HG03196 (cell line): Measurements from ENCODE around the gene NOLC1.
"Not testable (repeated sequence)": the region's sequence is repeated elsewhere in the genome, so short reads cannot be mapped to it uniquely, and the experiment has no call there.

ENCODE experiments used
- ATAC-seq: cut with Tn5 transposase; IDR thresholded peaks from one replicate; pipeline ENCODE4 v1.9.1; 2021; ENCODE audit not compliant: unreplicated experiment

Gene NOLC1

DNA sequence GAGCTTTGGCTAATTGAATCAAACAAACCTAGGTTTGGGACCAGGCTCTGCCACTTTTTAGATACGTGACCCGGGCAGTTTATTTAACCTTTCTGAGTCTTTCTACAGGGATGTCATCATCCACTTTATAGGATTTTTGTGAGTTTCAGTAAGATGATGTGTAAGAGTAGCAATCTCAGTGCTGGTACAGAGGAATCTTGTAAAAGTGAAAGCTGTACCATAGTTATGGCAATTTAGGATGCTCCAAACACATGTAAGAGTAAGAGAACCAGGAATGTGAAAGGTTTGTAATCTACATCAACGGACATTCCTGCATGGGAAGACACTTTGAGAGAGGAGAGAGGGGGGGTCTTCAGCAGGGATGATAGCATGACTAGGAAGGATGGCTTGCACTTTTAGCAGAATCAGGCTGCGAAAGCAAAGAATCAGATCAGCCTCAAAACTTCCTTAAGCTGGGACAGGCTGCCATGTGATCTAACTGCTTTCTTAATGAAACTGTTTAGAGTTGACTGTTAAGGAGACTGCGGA, 968 bp downstream of the NOLC1 start:
- ATAC-seq, result no peak

DNA sequence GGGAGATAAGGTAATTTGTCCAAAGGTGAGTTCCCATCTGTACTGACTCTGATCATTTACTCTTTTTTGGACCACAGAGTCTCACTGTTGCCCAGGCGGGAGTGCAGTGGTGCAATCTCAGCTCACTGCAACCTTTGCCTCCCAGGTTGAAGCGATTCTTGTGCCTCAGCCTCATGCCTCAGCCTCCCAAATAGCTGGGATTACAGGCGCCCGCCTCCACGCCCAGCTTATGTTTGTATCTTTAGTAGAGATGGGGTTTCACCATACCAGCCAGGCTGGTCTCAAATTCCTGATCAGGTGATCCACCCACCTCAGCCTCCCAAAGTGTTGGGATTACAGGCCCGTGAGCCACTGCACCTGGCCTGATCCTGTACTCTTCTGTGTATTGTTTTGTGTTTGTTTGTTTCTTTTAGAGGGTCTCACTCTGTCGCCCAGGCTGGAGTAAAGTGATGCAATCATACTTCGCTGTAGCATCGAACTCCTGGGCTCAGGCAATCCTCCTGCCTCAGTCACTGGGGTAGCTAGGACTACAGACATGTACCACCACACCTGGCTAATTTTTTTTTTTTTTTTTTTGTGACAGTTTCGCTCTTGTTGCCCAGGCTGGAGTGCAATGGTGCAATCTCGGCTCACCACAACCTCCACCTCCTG, 2.4 kb downstream of the NOLC1 start:
- no peak for ATAC-seq

DNA sequence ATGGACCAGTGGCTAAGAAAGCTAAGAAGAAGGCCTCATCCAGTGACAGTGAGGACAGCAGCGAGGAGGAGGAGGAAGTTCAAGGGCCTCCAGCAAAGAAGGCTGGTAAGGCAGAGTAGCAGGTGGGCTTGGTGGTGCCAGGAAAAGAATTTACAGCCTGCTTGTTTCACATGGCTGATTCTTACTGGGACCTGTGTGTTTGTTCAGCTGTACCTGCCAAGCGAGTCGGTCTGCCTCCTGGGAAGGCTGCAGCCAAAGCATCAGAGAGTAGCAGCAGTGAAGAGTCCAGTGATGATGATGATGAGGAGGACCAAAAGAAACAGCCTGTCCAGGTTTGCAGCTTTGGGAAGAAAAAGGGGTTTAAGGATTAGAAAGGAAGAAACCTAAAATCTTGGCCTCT, 5.0 kb downstream of the NOLC1 start:
- ATAC-seq, result no peak

- no peak for ATAC-seq
Measured at GRCh38 chr10:102159051-102159597, 6.9 kb downstream of the NOLC1 start.

GRCh38 chr10:102159831-102160230, 7.6 kb downstream of the NOLC1 start:
- ATAC-seq, result no peak

- no peak for ATAC-seq
Measured at GRCh38 chr10:102163342-102163989, 11.3 kb downstream of the NOLC1 start.

- ATAC-seq, result no peak
Measured at GRCh38 chr10:102167861-102168260, 15.7 kb downstream of the NOLC1 start.

DNA sequence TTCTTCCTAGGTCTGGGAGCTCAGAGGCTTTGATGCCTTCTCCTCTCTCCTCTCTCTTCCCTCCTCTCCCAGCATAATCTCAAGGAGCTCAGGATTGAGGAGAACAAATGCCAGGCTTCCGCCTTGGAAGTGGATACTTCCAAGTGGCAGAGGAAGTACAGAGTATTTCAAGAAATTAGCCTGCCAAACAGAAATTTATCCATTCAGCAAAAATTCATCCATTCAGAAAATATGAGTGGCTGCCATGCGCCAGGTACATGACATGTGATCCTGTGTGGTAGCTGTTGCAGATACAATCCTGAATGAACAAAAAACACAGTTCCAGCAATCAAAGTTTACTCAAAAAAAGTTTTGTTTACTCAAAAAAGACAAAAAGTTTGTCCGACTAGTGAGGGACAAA, 18.4 kb downstream of the NOLC1 start:
- no peak for ATAC-seq

GRCh38 chr10:102172288-102172687, 20.1 kb downstream of the NOLC1 start:
- no peak for ATAC-seq

DNA sequence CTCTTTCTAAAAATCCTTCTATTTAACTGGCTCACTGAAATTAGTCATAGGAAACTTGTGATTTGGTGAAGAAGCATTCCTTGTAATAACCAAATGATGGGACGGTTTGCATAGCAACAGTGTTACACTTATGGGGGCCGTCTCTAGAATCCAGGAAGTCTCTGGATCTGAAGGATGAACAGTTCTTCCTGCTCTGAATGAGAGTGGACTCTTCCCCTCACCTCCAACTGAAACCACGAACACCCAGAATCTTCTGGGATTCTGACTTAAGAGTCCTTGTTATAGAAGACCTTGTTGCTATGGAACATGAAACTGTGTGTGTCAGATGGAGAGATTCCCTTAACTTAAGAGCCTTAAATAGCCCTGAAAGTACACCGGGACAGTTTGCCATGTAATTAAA, 23.2 kb downstream of the NOLC1 start:
- no peak for ATAC-seq

GRCh38 chr10:102184606-102185005, 32.4 kb downstream of the NOLC1 start:
- no peak for ATAC-seq

DNA sequence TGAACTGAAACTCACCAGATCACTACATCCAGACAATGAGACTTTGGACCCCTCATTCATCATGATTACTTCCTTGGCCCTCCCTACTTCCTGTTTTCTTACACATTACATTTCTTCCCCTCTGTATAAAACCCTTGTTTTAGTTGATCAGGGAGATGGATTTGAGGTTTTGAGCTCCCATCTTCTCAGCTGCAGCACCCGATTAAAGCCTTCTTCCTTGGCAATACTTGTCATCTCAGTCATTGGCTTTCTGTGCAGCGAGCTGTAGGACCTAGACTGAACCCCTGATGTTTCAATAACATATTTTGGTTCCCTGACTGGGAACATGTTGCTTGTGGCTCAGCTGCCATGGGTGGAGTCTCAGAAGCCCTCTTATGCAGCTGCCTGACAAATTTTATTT, 33.1 kb downstream of the NOLC1 start:
- ATAC-seq, result no peak

DNA sequence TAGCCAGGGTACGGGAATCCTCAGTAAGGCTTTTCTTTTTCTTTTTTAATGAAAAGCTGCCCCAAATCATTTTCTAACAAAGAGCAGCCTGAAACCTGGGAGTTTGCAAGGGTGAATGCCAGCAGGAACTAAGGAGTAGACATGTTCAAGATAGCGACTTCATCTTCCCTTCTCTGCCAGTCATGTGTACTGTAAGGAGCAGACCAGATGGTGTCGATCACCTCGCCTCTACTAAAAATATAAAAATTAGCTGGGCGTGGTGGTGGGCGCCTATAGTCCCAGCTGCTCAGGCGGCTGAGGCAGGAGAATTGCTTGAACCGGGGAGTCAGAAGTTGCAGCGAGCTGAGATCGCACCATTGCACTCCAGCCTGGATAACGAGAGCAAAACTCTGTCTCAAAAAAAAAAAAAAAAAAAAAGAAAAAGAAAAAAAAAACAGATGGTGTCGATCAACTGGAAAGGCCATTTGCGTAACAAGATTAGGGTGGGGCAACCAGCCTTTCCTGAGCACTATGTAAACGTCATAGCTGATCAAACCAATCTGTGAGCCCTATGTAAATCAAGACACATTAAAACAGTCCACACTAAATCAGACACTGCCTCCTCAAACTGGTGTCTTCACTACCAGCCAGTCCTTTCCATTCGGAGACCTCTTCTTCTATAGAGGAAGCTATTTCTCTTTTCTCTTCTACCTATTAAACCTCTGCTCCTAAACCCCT, 33.8 kb downstream of the NOLC1 start:
- ATAC-seq, result no peak

DNA sequence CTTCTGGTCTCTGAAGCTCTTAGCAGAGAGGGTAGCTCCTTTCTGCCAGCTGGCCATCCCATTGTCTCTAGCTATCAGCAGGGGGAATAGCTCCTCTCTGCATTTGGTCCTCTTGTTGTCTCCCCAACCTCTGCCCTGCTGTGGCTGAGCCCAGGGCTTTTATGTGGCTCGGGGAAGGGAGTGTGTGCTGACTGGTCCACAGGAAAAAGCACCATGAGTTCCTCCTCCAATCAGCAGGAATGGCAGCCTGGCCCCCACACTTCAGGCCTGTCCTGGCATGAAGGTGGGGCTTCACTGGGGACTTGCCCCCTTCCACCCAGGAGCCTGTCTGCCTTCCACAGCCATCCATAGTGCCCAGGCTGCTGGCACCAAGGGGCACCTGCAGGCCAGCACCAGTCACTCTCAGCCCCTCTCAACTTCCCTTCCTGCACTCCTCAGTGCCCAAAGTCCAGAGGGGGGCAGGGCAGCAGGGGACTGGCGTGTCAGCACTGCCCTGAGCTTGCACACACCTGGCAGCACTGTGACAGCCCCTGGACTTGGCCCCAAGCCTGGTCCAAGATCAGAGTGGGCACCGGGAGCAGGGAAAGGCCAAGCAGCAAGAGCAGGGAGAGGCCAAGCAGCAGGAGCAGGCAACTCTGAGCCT, 36.2 kb downstream of the NOLC1 start:
- ATAC-seq, result no peak

DNA sequence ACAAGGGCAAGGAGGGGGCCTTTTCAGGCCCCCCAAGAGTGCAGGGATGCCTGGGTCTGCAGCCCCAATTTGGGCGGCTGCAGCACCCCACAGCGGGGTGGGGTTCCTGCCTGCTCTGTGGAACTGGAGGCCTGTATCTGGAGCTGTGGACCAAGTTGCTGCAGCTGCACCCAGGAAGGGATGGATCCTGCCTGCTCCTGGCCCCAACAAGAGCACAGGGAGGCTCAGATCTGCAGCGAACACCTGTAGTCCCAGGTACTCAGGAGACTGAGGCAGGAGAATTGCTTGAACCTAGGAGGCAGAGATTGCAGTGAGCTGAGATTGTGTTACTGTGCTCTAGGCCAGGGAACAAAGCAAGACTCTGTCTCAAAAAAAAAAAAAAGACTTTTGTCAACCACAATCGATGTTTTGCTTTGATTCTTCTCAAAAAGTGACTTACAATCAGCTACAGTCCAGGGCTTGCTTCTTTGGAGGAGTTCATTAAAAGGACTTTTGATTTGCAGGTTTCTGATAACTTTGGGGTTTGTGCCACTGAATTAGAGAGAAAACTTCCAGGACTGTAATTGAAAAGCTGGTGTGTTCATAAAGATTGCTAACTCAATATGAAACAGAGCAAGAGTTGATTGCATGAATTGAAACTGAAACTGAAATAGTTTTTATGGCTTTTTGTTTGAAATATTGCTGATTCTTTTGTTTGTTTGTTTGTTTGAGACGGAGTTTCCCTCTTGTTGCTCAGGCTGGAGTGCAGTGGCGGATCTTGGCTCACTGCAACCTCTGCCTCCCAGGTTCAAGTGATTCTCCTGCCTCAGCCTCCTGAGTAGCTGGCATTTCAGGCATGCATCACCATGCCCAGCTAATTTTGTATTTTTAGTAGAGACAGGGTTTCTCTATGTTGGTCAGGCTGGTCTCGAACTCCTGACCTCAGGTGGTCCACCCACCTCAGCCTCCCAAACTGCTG, 37.0 kb downstream of the NOLC1 start:
- ATAC-seq, result not testable (repeated sequence)

DNA sequence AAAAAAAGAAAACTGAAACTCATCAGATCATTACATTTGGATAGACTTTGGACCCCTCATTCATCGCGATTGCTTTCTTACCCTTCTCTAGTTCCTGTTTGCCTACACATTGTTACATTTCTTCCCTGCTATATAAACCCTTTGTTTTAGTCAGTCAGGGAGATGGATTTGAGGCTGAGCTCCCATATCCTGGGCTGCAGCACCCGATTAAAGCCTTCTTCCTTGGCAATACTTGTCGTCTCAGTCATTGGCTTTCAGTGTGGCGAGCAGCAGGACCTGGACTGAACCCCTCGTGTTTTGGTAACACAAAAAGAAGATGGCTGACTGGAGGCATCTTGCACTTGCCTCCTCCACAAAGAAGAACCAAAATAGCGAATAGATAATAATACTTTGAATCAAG, 39.8 kb downstream of the NOLC1 start:
- ATAC-seq, result no peak

- ATAC-seq, result no peak
Measured at GRCh38 chr10:102195296-102195870, 43.2 kb downstream of the NOLC1 start.

GRCh38 chr10:102196893-102197292, 44.7 kb downstream of the NOLC1 start:
- no peak for ATAC-seq

DNA sequence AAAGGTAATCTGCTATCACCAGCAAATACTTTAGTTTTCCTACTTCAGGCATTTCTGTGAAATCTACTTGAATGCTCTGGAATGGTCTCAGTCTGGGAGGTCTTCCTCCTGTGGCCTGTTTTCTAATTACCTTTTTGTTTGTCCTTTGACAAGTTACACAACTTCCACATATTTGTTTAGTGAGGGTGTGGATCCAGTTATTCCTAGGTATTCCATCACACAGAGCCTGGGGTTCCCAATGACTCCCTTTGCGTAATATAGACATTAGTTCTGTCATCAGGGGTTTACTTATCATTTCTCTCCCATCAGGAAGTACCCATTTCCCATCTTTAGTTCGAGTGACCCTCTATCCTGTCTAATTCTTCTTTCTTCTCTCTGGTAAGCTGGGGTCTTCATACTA, 45.8 kb downstream of the NOLC1 start:
- no peak for ATAC-seq
